ENCODE data around the gene BRIP1.

DNA sequence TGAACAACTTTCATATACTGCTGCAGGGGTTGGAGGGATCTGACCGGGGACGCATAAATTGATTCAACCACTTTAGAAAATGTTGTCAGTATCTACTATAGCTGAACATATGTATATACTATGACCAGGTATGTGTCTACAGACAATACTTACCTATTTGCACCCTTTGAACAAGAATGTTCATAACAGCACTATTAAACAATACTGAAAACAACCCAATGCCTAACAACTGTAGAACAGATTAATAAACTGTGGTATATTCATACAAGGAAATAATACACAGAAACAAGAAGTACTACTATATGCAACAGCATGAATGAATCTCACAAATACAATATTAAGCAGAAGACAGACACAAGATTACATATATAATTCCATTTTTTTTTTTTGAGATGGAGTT is 10.5 kb downstream of the BRIP1 start:
- TF ChIP-seq, protein P1, sequence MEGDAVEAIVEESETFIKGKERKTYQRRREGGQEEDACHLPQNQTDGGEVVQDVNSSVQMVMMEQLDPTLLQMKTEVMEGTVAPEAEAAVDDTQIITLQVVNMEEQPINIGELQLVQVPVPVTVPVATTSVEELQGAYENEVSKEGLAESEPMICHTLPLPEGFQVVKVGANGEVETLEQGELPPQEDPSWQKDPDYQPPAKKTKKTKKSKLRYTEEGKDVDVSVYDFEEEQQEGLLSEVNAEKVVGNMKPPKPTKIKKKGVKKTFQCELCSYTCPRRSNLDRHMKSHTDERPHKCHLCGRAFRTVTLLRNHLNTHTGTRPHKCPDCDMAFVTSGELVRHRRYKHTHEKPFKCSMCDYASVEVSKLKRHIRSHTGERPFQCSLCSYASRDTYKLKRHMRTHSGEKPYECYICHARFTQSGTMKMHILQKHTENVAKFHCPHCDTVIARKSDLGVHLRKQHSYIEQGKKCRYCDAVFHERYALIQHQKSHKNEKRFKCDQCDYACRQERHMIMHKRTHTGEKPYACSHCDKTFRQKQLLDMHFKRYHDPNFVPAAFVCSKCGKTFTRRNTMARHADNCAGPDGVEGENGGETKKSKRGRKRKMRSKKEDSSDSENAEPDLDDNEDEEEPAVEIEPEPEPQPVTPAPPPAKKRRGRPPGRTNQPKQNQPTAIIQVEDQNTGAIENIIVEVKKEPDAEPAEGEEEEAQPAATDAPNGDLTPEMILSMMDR (IDR thresholded peaks at IDR 0.05; ENCODE audit: low read depth, low read length): no peak
- no peak for TF ChIP-seq EZH2phosphoT487 (IDR thresholded peaks at IDR 0.05; ENCODE audit: low read depth)

Data from OCI-LY3 (cell line).